Activated CD4-positive, alpha-beta T cell treated with anti-CD3 and anti-CD28 coated beads for 4 hours (primary cell): ENCODE data around the gene LRSAM1.
"Not testable (repeated sequence)": the region's sequence is repeated elsewhere in the genome, so short reads cannot be mapped to it uniquely, and the experiment has no call there.

Experiments used
- DNase-seq, 2 donors: peaks; one replicate each; pipeline ENCODE4 v3.0.0-alpha.2; 2020

The LRSAM1 gene

GRCh38 chr9:127463382-127463781 is 12.1 kb downstream of the LRSAM1 start:
- no peak for DNase-seq

- DNase-seq, result no peak
Observed at GRCh38 chr9:127463911-127464310, 12.6 kb downstream of the LRSAM1 start.

GRCh38 chr9:127466407-127466917 is 15.2 kb downstream of the LRSAM1 start:
- DNase-seq, result not testable (repeated sequence)

GRCh38 chr9:127467621-127468020 is 16.3 kb downstream of the LRSAM1 start:
- DNase-seq, result no peak

GRCh38 chr9:127470662-127471061 is 19.4 kb downstream of the LRSAM1 start:
- no peak for DNase-seq

- no peak for DNase-seq
Observed at GRCh38 chr9:127473501-127473900, 22.2 kb downstream of the LRSAM1 start.

GRCh38 chr9:127473932-127474331 is 22.6 kb downstream of the LRSAM1 start:
- no peak for DNase-seq

GRCh38 chr9:127474592-127474991 is 23.3 kb downstream of the LRSAM1 start:
- DNase-seq, result no peak

- no peak for DNase-seq
Observed at GRCh38 chr9:127479507-127480081, 28.3 kb downstream of the LRSAM1 start.

GRCh38 chr9:127482662-127483061 is 31.4 kb downstream of the LRSAM1 start:
- no peak for DNase-seq

GRCh38 chr9:127485995-127486394 is 34.7 kb downstream of the LRSAM1 start:
- DNase-seq, result no peak

GRCh38 chr9:127488946-127489345 is 37.6 kb downstream of the LRSAM1 start:
- DNase-seq, result no peak

GRCh38 chr9:127489471-127490115 is 38.3 kb downstream of the LRSAM1 start:
- DNase-seq, result no peak

GRCh38 chr9:127490535-127491230 is 39.4 kb downstream of the LRSAM1 start:
- no peak for DNase-seq

GRCh38 chr9:127491516-127491915 is 40.2 kb downstream of the LRSAM1 start:
- no peak for DNase-seq

- no peak for DNase-seq
Observed at GRCh38 chr9:127492616-127493015, 41.3 kb downstream of the LRSAM1 start.

GRCh38 chr9:127493592-127494303 is 42.4 kb downstream of the LRSAM1 start:
- no peak for DNase-seq

- DNase-seq, result no peak
Observed at GRCh38 chr9:127494304-127494702, 43.0 kb downstream of the LRSAM1 start.

- no peak for DNase-seq
Observed at GRCh38 chr9:127495884-127496555, 44.7 kb downstream of the LRSAM1 start.

- no peak for DNase-seq
Observed at GRCh38 chr9:127496974-127497373, 45.7 kb downstream of the LRSAM1 start.

GRCh38 chr9:127497656-127498290 is 46.5 kb downstream of the LRSAM1 start:
- DNase-seq, result no peak

GRCh38 chr9:127498298-127498697 is 47.0 kb downstream of the LRSAM1 start:
- DNase-seq, result no peak
